Neural crest cell (in vitro differentiated cells): Measurements from ENCODE around the gene FXR2. TPM values are rescaled to one million over a fixed set of nuclear protein-coding genes. Genes with fewer than 3 reads are reported as not detected.

Experiments
- DNase-seq: peaks from one replicate; pipeline ENCODE4 v3.0.0; 2021; ENCODE audit warnings: low read depth, mixed read lengths, low spot score
- H3K27ac Mint-ChIP-seq: one replicate; pipeline ENCODE4 v1.8.0; 2021; ENCODE audit warnings: mild to moderate bottlenecking, mixed read lengths; ENCODE audit not compliant: unreplicated experiment
- H3K27me3 Mint-ChIP-seq: 2 replicates; pipeline ENCODE4 v1.8.0; 2021; ENCODE audit warnings: low read depth, mild to moderate bottlenecking, mixed read lengths
- H3K36me3 Mint-ChIP-seq: 2 replicates; pipeline ENCODE4 v1.8.0; 2021; ENCODE audit warnings: low read depth, mild to moderate bottlenecking, mixed read lengths
- H3K4me1 Mint-ChIP-seq: 2 replicates; pipeline ENCODE4 v1.8.0; 2021; ENCODE audit warnings: mixed read lengths
- H3K4me3 Mint-ChIP-seq: one replicate; pipeline ENCODE4 v1.8.0; 2021; ENCODE audit warnings: mild to moderate bottlenecking, mixed read lengths
- H3K9me3 Mint-ChIP-seq: 2 replicates; pipeline ENCODE4 v1.8.0; 2021; ENCODE audit warnings: mixed read lengths
- total RNA-seq: library from RNA; stranded (reverse); gene quantifications from 2 replicates; pipeline ENCODE4 v1.2.1, GENCODE V29; 2021
- TF ChIP-seq, protein P1 (sequence below): fragments of 200-600 bp; sonication (generic); conservative IDR thresholded peaks from 2 replicates; pipeline ENCODE4 v1.5.0; 2021; ENCODE audit warnings: antibody characterized with exemption, mild to moderate bottlenecking

The FXR2 gene
- total RNA-seq, 1 donor from 2014 or later, result 53.8 TPM

DNA sequence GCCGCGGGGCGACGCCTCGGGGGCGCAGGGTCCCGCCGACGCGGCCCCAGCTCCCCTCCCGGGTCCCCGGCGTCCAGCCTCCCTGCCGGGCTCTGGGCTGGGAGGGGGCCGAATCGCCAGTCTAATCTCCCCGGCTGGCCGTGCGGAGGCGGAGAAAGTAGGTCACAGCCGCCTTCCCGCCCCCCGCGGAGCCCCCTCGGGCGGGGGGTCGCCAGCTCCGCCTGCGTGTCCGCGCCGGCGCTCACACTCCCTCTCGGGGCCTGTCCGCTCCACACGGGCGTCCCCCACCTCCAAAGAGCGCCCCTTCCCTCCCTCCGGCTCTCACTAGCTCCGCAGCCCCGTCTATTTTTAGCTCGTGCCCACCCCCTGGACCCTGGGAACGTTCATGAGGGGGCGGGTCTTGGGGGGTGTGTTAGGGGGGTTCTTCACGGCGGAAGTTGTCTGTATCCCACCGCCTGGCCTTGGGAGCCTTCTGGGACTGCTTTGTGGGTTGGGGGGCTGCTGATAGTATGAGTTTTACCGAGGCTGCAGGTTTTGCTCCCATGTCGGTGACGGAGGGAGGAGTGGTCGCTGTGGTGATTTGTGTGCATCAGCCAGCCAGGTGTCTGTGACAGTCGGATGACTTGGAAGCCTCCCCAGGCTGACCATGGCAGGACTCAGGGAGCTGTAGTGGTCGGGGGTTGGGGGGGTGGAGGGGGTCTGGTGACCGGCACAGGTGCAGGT lies 37.1 kb upstream of the FXR2 start:
- TF ChIP-seq, protein P1, sequence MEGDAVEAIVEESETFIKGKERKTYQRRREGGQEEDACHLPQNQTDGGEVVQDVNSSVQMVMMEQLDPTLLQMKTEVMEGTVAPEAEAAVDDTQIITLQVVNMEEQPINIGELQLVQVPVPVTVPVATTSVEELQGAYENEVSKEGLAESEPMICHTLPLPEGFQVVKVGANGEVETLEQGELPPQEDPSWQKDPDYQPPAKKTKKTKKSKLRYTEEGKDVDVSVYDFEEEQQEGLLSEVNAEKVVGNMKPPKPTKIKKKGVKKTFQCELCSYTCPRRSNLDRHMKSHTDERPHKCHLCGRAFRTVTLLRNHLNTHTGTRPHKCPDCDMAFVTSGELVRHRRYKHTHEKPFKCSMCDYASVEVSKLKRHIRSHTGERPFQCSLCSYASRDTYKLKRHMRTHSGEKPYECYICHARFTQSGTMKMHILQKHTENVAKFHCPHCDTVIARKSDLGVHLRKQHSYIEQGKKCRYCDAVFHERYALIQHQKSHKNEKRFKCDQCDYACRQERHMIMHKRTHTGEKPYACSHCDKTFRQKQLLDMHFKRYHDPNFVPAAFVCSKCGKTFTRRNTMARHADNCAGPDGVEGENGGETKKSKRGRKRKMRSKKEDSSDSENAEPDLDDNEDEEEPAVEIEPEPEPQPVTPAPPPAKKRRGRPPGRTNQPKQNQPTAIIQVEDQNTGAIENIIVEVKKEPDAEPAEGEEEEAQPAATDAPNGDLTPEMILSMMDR, result no peak
- Mint-ChIP-seq H3K4me1 (peaks cover 43% of the 10 kb centered on the region), H3K9me3 (no peaks in the 10 kb centered on the region), H3K36me3 (peaks cover 8% of the 10 kb centered on the region), H3K27ac (no peak overlapping the region), H3K27me3 (peaks cover 9% of the 10 kb centered on the region), H3K4me3 (peak overlapping the region; percentile 84)
- no peak for DNase-seq

DNA sequence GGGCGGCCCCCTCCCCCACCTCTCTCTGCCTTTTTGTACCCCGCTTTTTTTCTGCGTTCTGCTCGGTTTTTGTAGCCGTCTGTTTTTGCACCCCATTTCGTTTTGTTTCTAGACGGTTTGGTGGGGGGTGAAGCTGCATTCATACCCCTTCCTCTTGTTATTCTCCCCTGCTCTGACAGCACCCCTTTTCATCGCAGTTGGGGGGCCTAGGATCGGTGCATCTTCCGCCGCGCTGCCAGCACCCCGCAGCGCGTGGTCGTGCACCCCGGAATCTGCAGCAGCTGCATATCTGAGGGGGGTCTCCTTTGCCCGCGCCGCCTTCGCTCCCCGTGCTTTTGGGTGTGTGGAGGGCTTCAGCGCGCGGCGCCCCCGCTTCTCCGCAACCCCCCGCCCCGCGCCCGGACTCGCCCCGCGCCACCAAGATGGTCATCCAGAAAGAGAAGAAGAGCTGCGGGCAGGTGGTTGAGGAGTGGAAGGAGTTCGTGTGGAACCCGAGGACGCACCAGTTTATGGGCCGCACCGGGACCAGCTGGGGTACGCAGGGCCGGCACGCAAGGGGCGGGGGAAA lies 36.5 kb upstream of the FXR2 start:
- Mint-ChIP-seq H3K4me3 (peak overlapping the region; percentile 89), H3K27ac (no peak overlapping the region), H3K9me3 (no peaks in the 10 kb centered on the region), H3K36me3 (peaks cover 6% of the 10 kb centered on the region), H3K27me3 (peaks cover 9% of the 10 kb centered on the region), H3K4me1 (peaks cover 37% of the 10 kb centered on the region)
- no peak for DNase-seq
- TF ChIP-seq, protein P1, result no peak

DNA sequence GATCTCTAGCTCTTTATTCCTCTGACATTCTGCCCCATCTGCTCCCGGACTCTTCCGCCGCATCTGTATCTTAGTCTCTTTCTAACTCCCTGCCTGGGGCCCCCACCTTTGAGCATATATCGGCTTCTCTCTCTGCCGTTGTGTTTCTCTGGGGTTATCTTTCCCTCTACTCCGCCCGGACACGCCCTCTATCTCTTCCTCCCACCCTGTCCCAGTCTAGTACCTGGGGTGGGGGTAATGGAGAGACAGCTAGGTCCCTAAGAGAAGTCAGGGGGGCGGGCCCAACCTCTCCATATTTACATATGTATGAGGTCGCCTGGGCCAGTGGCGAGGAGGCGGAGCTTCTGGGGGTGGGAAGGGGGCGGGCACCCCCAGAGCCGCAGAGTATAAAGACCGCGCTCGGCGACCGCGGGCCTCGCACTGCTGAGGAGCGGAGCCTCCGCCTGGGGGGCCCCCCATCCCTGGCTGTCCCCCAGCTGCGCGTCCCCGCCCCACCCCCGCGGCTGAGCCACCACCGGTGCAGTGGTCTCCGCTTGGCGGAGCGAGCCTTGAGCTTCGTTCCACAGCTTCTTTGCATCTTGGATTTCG lies 35.9 kb upstream of the FXR2 start, which contains the start of gene ATP1B2:
Gene ATP1B2 (plus strand): TSS at position 418 of the 588 bp plus-strand sequence. CDS start 593 bp downstream, outside the sequence.
- H3K4me1 Mint-ChIP-seq, result peaks cover 31% of the 10 kb centered on the region
- no peak within 1 kb of the TSS for H3K27ac Mint-ChIP-seq
- peaks cover 5% of the 10 kb centered on the region for H3K36me3 Mint-ChIP-seq
- TF ChIP-seq, protein P1, result no peak
- peak within 1 kb of the TSS; percentile 89 for H3K4me3 Mint-ChIP-seq
- peak; percentile 73 for DNase-seq
- no peaks in the 10 kb centered on the region for H3K9me3 Mint-ChIP-seq
- peaks cover 9% of the 10 kb centered on the region for H3K27me3 Mint-ChIP-seq

DNA sequence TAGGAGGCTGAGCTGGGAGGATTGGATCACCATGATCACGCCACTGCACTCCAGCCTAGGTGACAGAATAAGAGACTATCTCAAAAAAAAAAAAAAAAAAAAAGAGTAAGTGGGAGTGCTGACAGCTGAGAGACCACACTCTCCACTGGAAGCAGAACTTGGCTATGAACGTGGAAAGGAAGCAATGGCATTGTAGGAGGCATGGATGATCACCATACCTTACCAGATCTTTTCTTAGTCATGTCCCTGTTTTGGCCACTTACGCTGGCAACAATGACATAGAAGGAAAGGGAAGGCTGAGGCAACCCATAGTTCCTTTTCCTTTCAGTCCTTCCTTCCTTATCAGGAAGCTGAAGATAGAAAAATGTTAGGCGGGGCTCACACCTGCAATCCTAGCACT lies 32.3 kb upstream of the FXR2 start:
- Mint-ChIP-seq H3K27me3 (peaks cover 8% of the 10 kb centered on the region), H3K27ac (no peak overlapping the region), H3K4me1 (peaks cover 16% of the 10 kb centered on the region), H3K9me3 (no peaks in the 10 kb centered on the region), H3K4me3 (no peak overlapping the region), H3K36me3 (no peaks in the 10 kb centered on the region)
- DNase-seq, result no peak
- TF ChIP-seq, protein P1, result no peak

DNA sequence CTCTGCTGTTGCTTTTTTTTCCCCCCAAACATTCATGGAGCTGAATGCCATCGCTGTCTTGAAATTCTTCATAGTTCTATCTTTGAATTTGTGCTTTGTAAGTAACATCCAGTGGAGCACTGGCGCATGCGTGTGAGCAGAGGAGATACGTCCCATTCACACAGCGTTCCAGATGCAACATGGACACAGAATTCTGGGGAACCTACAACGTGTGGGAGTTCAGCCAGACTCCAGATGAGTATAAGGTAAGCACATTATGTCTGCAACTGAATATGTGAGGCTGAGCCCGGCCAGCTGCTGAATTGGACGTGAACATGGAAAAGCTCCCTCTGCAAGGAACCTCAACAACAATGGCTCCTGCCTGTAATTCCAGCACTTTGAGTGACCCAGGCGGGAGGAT lies 31.8 kb upstream of the FXR2 start:
- no peaks in the 10 kb centered on the region for H3K9me3 Mint-ChIP-seq
- no peaks in the 10 kb centered on the region for H3K36me3 Mint-ChIP-seq
- peak overlapping the region; percentile 36 for H3K4me3 Mint-ChIP-seq
- no peak for DNase-seq
- peaks cover 6% of the 10 kb centered on the region for H3K27me3 Mint-ChIP-seq
- H3K27ac Mint-ChIP-seq, result no peak overlapping the region
- H3K4me1 Mint-ChIP-seq, result peaks cover 14% of the 10 kb centered on the region
- TF ChIP-seq, protein P1, result no peak
